Calu3 (cell line): ENCODE measurements around the gene TSHZ2. TPM values are rescaled to one million over a fixed set of nuclear protein-coding genes. Genes with fewer than 3 reads are reported as not detected.

ENCODE experiments used
- BruUV-seq: library from RNA; stranded (reverse); fragments of 400-500 nt; replicated peaks from 2 replicates; lab custom pipeline; 2021; lab: Mats Ljungman, UMichigan
- CTCF ChIA-PET: fragments of 300-600 bp; sonication (Branson Sonifier 250); formaldehyde crosslinking; loops from one replicate; lab custom pipeline; 2022; ENCODE audit warnings: antibody characterized with exemption; lab: Charles Lee
- DNase-seq: peaks from one replicate; pipeline ENCODE4 v3.0.0; 2022
- H3K27ac Mint-ChIP-seq: one replicate; pipeline ENCODE4 v1.8.0; 2022; ENCODE audit warnings: mixed read lengths; ENCODE audit not compliant: unreplicated experiment
- H3K27me3 Mint-ChIP-seq: one replicate; pipeline ENCODE4 v1.8.0; 2022; ENCODE audit warnings: mixed read lengths; ENCODE audit not compliant: unreplicated experiment
- H3K36me3 Mint-ChIP-seq: one replicate; pipeline ENCODE4 v1.8.0; 2022; ENCODE audit warnings: mild to moderate bottlenecking, moderate library complexity, mixed read lengths; ENCODE audit not compliant: insufficient read depth, unreplicated experiment
- H3K4me1 Mint-ChIP-seq: one replicate; pipeline ENCODE4 v1.8.0; 2022; ENCODE audit warnings: mild to moderate bottlenecking, low read depth, mixed read lengths; ENCODE audit not compliant: unreplicated experiment
- H3K4me3 Mint-ChIP-seq: one replicate; pipeline ENCODE4 v1.8.0; 2022; ENCODE audit warnings: mild to moderate bottlenecking, low read depth, moderate library complexity, mixed read lengths; ENCODE audit not compliant: unreplicated experiment
- H3K9me3 Mint-ChIP-seq: one replicate; pipeline ENCODE4 v1.8.0; 2022; ENCODE audit warnings: low read depth, mixed read lengths; ENCODE audit not compliant: unreplicated experiment
- CTCF ChIP-seq: fragments of 200-600 bp; IDR thresholded peaks from one replicate; pipeline ENCODE4 v1.8.0; 2022; ENCODE audit warnings: antibody characterized with exemption; ENCODE audit not compliant: unreplicated experiment
- intact Hi-C: fragments of 100-400 bp; cut with micrococcal nuclease; formaldehyde crosslinking; loops from one replicate; pipeline ENCODE4 v1.10.0; 2022; ENCODE audit not compliant: unreplicated experiment
- total RNA-seq: library from RNA; stranded (reverse); gene quantifications from 2 replicates; pipeline ENCODE4 v1.2.3, GENCODE V29; 2022

The TSHZ2 gene
- total RNA-seq, 1 experiment from 2014 or later, result not detected

- BruUV-seq, result no TSS peak
- CTCF ChIA-PET, result no interaction called here
- H3K9me3 Mint-ChIP-seq, result no peaks in the 10 kb centered on the region
- H3K4me1 Mint-ChIP-seq, result no peaks in the 10 kb centered on the region
- H3K27me3 Mint-ChIP-seq, result peaks cover 8% of the 10 kb centered on the region
- intact Hi-C loops, result no loop called here
- H3K27ac Mint-ChIP-seq, result no peak overlapping the region
- no peaks in the 10 kb centered on the region for H3K36me3 Mint-ChIP-seq
- no peak for TF ChIP-seq CTCF
- H3K4me3 Mint-ChIP-seq, result no peak overlapping the region
- no peak for DNase-seq
These were observed 73.8 kb downstream of the TSHZ2 start for GRCh38 chr20:53045941-53046340.

DNA sequence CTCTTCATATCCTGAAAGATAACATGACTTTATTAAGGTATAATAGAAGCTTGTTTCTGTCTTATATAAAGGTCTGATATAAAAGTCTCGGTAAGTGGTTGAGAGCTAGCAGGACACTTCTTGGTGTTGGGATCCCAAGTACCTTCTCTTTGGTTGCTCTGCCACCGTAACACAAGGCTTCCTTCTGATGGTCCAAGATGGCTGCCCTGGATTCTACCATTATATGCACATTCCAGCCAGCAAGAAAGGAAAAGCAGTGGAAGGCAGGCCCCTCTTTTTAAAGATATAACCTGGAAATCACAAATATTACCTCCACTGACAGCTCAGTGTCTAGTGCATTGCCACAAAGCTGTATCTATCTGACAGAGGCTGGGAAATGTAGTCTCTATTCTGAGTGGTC is 75.0 kb downstream of the TSHZ2 start:
- intact Hi-C loops, result no loop called here
- H3K9me3 Mint-ChIP-seq, result no peaks in the 10 kb centered on the region
- H3K36me3 Mint-ChIP-seq, result no peaks in the 10 kb centered on the region
- no peak overlapping the region for H3K27ac Mint-ChIP-seq
- H3K4me1 Mint-ChIP-seq, result no peaks in the 10 kb centered on the region
- peaks cover 8% of the 10 kb centered on the region for H3K27me3 Mint-ChIP-seq
- TF ChIP-seq CTCF, result no peak
- CTCF ChIA-PET, result no interaction called here
- no TSS peak for BruUV-seq
- H3K4me3 Mint-ChIP-seq, result no peak overlapping the region
- no peak for DNase-seq

DNA sequence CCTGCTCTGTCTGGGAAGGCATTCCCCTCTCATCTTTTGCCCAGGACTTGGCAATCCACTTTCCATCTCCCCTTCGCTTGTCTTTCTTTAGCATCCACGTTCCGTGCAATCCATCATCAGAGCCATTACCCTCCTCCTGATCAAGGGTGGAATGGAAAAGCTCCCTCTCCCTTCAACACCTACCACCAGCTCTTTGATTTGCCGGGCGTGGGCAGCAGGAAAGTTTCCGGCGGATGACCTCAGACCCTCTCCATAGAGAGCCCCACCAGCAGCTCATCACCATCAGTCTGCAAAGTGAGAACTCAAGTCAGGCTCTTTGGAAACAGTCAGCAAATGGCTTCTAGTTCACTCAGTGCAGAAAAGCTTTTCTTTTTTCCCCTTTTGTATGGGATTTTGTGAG is 76.2 kb downstream of the TSHZ2 start:
- TF ChIP-seq CTCF, result no peak
- intact Hi-C loops, result no loop called here
- Mint-ChIP-seq H3K4me3 (no peak overlapping the region), H3K9me3 (no peaks in the 10 kb centered on the region), H3K27me3 (peaks cover 8% of the 10 kb centered on the region), H3K27ac (no peak overlapping the region), H3K36me3 (no peaks in the 10 kb centered on the region), H3K4me1 (no peaks in the 10 kb centered on the region)
- CTCF ChIA-PET, result interaction anchor here (0.6 kb wide), 1 partner anchor 18 kb away, joined by 5 read pairs; no protein-coding TSS in a partner anchor
- no TSS peak for BruUV-seq
- no peak for DNase-seq

GRCh38 chr20:53050338-53050737 is 78.2 kb downstream of the TSHZ2 start:
- no peaks in the 10 kb centered on the region for H3K36me3 Mint-ChIP-seq

More at GRCh38 chr20:53050338-53050737, 78.2 kb downstream of the TSHZ2 start:
- no TSS peak for BruUV-seq
- DNase-seq, result no peak
- Mint-ChIP-seq H3K27me3 (peaks cover 25% of the 10 kb centered on the region), H3K27ac (no peak overlapping the region), H3K4me3 (no peak overlapping the region), H3K4me1 (no peaks in the 10 kb centered on the region), H3K9me3 (no peaks in the 10 kb centered on the region)
- no peak for TF ChIP-seq CTCF
- intact Hi-C loops, result no loop called here
- CTCF ChIA-PET, result interaction anchor here (0.7 to 0.8 kb wide), 2 partner anchors 30 to 157 kb away, joined by 3 to 5 read pairs; no protein-coding TSS in a partner anchor
